GM23338 (cell line): ENCODE results near the gene NLRC5. TPM values are rescaled to one million over a fixed set of nuclear protein-coding genes. Genes with fewer than 3 reads are reported as not detected.

Experiments used
- CREB1 ChIP-seq: fragments of 250-450 bp; sonication (Bioruptor Pico); IDR thresholded peaks from 2 replicates; pipeline ENCODE4 v1.5.0; 2020; ENCODE audit warnings: low read depth, mild to moderate bottlenecking, moderate library complexity
- CTCF ChIP-seq, 2 experiments: fragments of 200-600 bp in 1 of 2; sonication (generic) in 1 of 2; conservative IDR thresholded peaks; 2 replicates each; pipeline versions ENCODE4 v1.5.1 to v1.6.1; 2016 to 2017; ENCODE audit warnings: antibody characterized with exemption in 2 of 2, low read depth in 2 of 2, mild to moderate bottlenecking in 2 of 2, moderate library complexity in 1 of 2
- EZH2 ChIP-seq: fragments of 200-600 bp; sonication (generic); IDR thresholded peaks from one replicate; pipeline ENCODE4 v1.8.0; 2017; ENCODE audit warnings: antibody characterized with exemption, mild to moderate bottlenecking, low read depth; ENCODE audit not compliant: unreplicated experiment
- EZH2phosphoT487 ChIP-seq: fragments of 200-600 bp; sonication (generic); IDR thresholded peaks from one replicate; pipeline ENCODE4 v1.8.1; 2018; ENCODE audit warnings: antibody characterized with exemption; ENCODE audit not compliant: unreplicated experiment
- JUNB ChIP-seq: IDR thresholded peaks from one replicate; pipeline ENCODE4 v1.6.1; 2016; ENCODE audit warnings: antibody characterized with exemption; ENCODE audit not compliant: unreplicated experiment
- NANOG ChIP-seq: IDR thresholded peaks from 2 replicates; pipeline ENCODE4 v1.6.1; 2016; ENCODE audit warnings: antibody characterized with exemption, borderline replicate concordance
- POLR2AphosphoS5 ChIP-seq: IDR thresholded peaks from 2 replicates; pipeline ENCODE4 v1.6.1; 2016; ENCODE audit warnings: antibody characterized with exemption, low read depth
- STAT1 ChIP-seq: IDR thresholded peaks from one replicate; pipeline ENCODE4 v1.6.1; 2016; ENCODE audit warnings: antibody characterized with exemption; ENCODE audit not compliant: unreplicated experiment
- ZNF114 ChIP-seq: fragments of 250-450 bp; sonication (Bioruptor Pico); IDR thresholded peaks from 2 replicates; pipeline ENCODE4 v1.5.0; 2020; ENCODE audit warnings: mild to moderate bottlenecking, moderate library complexity
- ZNF331 ChIP-seq: fragments of 250-450 bp; sonication (Bioruptor Pico); IDR thresholded peaks from 2 replicates; pipeline ENCODE4 v1.5.0; 2020; ENCODE audit warnings: low read depth, mild to moderate bottlenecking, moderate library complexity
- ZNF462 ChIP-seq: fragments of 250-450 bp; sonication (Bioruptor Pico); IDR thresholded peaks from 2 replicates; pipeline ENCODE4 v1.5.0; 2020; ENCODE audit warnings: mild to moderate bottlenecking, moderate library complexity
- polyA plus RNA-seq: library from polyadenylated mRNA; unstranded; fragments of >200 nt; fragmentation: Nextera tagmentation; extraction: Ambion mirVana; gene quantifications from 2 replicates; pipeline ENCODE4 v1.2.1, GENCODE V29; 2016
- total RNA-seq: library from RNA; depleted of rRNA; stranded (reverse); fragments of >200 nt; shearing (Covaris generic); gene quantifications from 2 replicates; pipeline ENCODE4 v1.2.3, GENCODE V29; 2014

NLRC5 gene
- total and polyA plus RNA-seq, 2 experiments from 2014 or later = 2.3 to 3.9 TPM

- TF ChIP-seq ZNF462 (CRISPR knock-in tag) (no peak), JUNB (no peak), STAT1 (no peak), CREB1 (CRISPR knock-in tag) (no peak), NANOG (no peak), ZNF331 (no peak), POLR2AphosphoS5 (no peak), CTCF (conservative IDR thresholded peaks at IDR 0.05; ENCODE audit: low read depth in 2 of 2) (no peak), EZH2phosphoT487 (no peak), EZH2 (no peak), ZNF114 (no peak)
Measured at GRCh38 chr16:57104706-57105105, 115.3 kb downstream of the NLRC5 start (continued).
